Measurements from ENCODE around the gene GRIK1.

- TF ChIP-seq CTCF (IDR thresholded peaks at IDR 0.05): no peak
- TF ChIP-seq POLR2AphosphoS5 (IDR thresholded peaks at IDR 0.05): no peak
Observed at GRCh38 chr21:29834617-29835016, 105.2 kb downstream of the GRIK1 start.

All from prostate gland (tissue), 2 donors.